Osteoblast (primary cell): ENCODE measurements around the gene USP6NL. TPM values are rescaled to one million over a fixed set of nuclear protein-coding genes. Genes with fewer than 3 reads are reported as not detected.

ENCODE experiments used
- DNase-seq: peaks from one replicate; pipeline ENCODE4 v3.0.0; 2011; ENCODE audit warnings: low spot score, mixed read lengths; ENCODE audit not compliant: insufficient read length; ENCODE audit errors: missing footprints
- H2AFZ ChIP-seq: 2 replicates; pipeline ENCODE4 v1.6.0; 2011; ENCODE audit warnings: mild to moderate bottlenecking, low read length
- H3K27ac ChIP-seq: 2 replicates; pipeline ENCODE4 v1.5.1; 2011; ENCODE audit warnings: mild to moderate bottlenecking, low read depth, low read length, moderate library complexity
- H3K27me3 ChIP-seq: 2 replicates; pipeline ENCODE4 v1.6.0; 2012; ENCODE audit warnings: mild to moderate bottlenecking, control low read depth, inconsistent platforms, low read length, moderate library complexity; ENCODE audit not compliant: insufficient read depth
- H3K36me3 ChIP-seq: 2 replicates; pipeline ENCODE4 v1.5.1; 2011; ENCODE audit warnings: mild to moderate bottlenecking, low read length, control low read depth, moderate library complexity; ENCODE audit not compliant: insufficient read depth
- H3K4me1 ChIP-seq: 2 replicates; pipeline ENCODE4 v1.5.1; 2011; ENCODE audit warnings: mild to moderate bottlenecking, low read length, control low read depth, moderate library complexity; ENCODE audit not compliant: insufficient read depth
- H3K4me2 ChIP-seq: 2 replicates; pipeline ENCODE4 v1.6.0; 2011; ENCODE audit warnings: mild to moderate bottlenecking, low read length; ENCODE audit not compliant: insufficient read depth
- H3K4me3 ChIP-seq: fragments of 200-600 bp; sonication (generic); 3 replicates; pipeline ENCODE4 v1.5.1; 2012; ENCODE audit warnings: mild to moderate bottlenecking, low read length, inconsistent platforms; ENCODE audit not compliant: insufficient read depth
- H3K79me2 ChIP-seq: 2 replicates; pipeline ENCODE4 v1.6.0; 2012; ENCODE audit warnings: mild to moderate bottlenecking, low read length, control low read depth, inconsistent platforms; ENCODE audit not compliant: insufficient read depth
- H3K9me3 ChIP-seq: 2 replicates; pipeline ENCODE4 v1.5.1; 2011; ENCODE audit warnings: low read depth, low read length, control low read depth
- H4K20me1 ChIP-seq: 2 replicates; pipeline ENCODE4 v1.6.0; 2012; ENCODE audit warnings: mild to moderate bottlenecking, low read length, control low read depth; ENCODE audit not compliant: insufficient read depth
- total RNA-seq: library from RNA; depleted of rRNA; stranded (reverse); fragments of >200 nt; gene quantifications from 2 replicates; pipeline ENCODE4 v1.2.3, GENCODE V29; 2012
- TF ChIP-seq, protein P1 (sequence below): IDR thresholded peaks from 2 replicates; pipeline ENCODE4 v1.5.1; 2011; ENCODE audit warnings: mild to moderate bottlenecking, low read depth, low read length, moderate library complexity; ENCODE audit errors: extremely low read depth

The USP6NL gene
- total RNA-seq, 1 donor, result 13.8 TPM

DNA sequence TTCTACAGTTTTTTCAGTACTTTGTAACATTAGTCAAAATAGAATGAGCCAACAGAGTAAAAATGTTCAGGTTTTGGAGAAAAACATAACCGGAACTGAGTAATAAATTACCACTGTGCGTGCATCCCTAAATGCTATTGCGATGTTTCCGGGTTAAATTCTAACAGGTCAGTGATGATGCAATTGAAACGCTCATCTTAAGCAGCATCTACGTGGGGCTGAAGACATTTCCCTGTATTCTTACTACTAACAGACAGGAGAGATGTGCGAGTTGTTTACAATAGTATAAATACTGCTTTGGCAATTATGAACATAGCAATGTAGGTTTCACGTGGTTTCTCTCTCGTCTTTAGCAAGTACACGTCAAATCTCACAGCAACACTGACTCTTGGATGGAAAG is 149.4 kb downstream of the USP6NL start:
- no peaks in the 10 kb centered on the region for H3K79me2 ChIP-seq

GRCh38 chr10:11457336-11457735 is 154.1 kb downstream of the USP6NL start:
- Histone ChIP-seq H3K79me2 (no peaks in the 10 kb centered on the region), H3K27ac (no peak overlapping the region), H3K4me1 (no peaks in the 10 kb centered on the region), H4K20me1 (no peaks in the 10 kb centered on the region), H3K4me3 (no peak overlapping the region), H3K9me3 (no peaks in the 10 kb centered on the region), H3K36me3 (peaks cover 4% of the 10 kb centered on the region), H2AFZ (no peak overlapping the region), H3K4me2 (no peak overlapping the region), H3K27me3 (no peaks in the 10 kb centered on the region)
- no peak for DNase-seq
- TF ChIP-seq, protein P1, sequence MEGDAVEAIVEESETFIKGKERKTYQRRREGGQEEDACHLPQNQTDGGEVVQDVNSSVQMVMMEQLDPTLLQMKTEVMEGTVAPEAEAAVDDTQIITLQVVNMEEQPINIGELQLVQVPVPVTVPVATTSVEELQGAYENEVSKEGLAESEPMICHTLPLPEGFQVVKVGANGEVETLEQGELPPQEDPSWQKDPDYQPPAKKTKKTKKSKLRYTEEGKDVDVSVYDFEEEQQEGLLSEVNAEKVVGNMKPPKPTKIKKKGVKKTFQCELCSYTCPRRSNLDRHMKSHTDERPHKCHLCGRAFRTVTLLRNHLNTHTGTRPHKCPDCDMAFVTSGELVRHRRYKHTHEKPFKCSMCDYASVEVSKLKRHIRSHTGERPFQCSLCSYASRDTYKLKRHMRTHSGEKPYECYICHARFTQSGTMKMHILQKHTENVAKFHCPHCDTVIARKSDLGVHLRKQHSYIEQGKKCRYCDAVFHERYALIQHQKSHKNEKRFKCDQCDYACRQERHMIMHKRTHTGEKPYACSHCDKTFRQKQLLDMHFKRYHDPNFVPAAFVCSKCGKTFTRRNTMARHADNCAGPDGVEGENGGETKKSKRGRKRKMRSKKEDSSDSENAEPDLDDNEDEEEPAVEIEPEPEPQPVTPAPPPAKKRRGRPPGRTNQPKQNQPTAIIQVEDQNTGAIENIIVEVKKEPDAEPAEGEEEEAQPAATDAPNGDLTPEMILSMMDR, result no peak

More for the DNA sequence above, 149.4 kb downstream of the USP6NL start:
- Histone ChIP-seq H4K20me1 (no peaks in the 10 kb centered on the region), H3K4me3 (no peak overlapping the region), H3K4me1 (no peaks in the 10 kb centered on the region), H3K27ac (no peak overlapping the region), H3K27me3 (no peaks in the 10 kb centered on the region), H2AFZ (no peak overlapping the region), H3K36me3 (peaks cover 8% of the 10 kb centered on the region), H3K9me3 (no peaks in the 10 kb centered on the region), H3K4me2 (no peak overlapping the region)
- no peak for DNase-seq
- TF ChIP-seq, protein P1, result no peak

- Histone ChIP-seq H2AFZ (no peak overlapping the region), H3K27me3 (no peaks in the 10 kb centered on the region), H3K79me2 (no peaks in the 10 kb centered on the region), H3K36me3 (no peaks in the 10 kb centered on the region), H3K4me3 (no peak overlapping the region), H3K27ac (no peak overlapping the region), H3K4me2 (no peak overlapping the region), H4K20me1 (no peaks in the 10 kb centered on the region), H3K9me3 (no peaks in the 10 kb centered on the region), H3K4me1 (no peaks in the 10 kb centered on the region)
- DNase-seq, result no peak
- TF ChIP-seq, protein P1, result peak; percentile 24
Observed at GRCh38 chr10:11454958-11455566, 156.4 kb downstream of the USP6NL start.

- peaks cover under 1% of the 10 kb centered on the region for H3K27me3 ChIP-seq
- H4K20me1 ChIP-seq, result no peaks in the 10 kb centered on the region
- DNase-seq, result no peak
Observed at GRCh38 chr10:11454160-11454559, 157.3 kb downstream of the USP6NL start.

More at GRCh38 chr10:11454160-11454559, 157.3 kb downstream of the USP6NL start:
- Histone ChIP-seq H3K79me2 (no peaks in the 10 kb centered on the region), H3K4me3 (no peak overlapping the region), H3K4me1 (no peaks in the 10 kb centered on the region), H3K4me2 (no peak overlapping the region), H3K36me3 (no peaks in the 10 kb centered on the region), H3K9me3 (no peaks in the 10 kb centered on the region), H3K27ac (no peak overlapping the region), H2AFZ (no peak overlapping the region)
- TF ChIP-seq, protein P1, result no peak
